ENCODE data around the gene PARD3.

The PARD3 gene

DNA sequence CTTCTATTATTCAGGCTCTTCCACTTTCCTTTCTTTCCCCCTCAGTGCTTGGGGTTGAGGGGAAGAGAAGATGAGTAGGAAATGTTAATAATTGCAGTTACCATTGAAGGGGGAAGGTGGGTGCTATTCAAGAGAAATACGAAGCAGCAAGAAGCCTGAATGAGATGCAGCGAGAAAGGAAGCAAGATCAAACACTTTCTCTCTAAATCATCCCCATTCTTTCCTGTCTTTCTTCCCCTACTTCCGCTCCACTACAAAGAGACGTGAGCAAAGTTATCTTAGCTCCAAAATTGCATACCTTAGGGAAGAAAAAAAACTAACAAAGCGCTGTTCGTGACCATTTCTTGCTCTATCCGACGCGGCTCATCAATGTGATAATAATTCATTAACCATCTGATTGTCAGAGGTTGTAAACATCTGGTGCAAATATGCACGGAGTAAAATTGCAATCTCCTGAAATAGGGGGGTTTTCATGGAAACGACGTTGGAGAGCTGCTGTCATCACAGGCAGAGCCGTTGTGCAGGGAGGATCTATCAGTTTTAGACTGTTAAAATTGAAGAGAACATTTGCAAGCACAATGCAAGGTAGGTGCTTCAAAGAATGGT, 15.2 kb upstream of the PARD3 start:
- TF ChIP-seq, protein P1, sequence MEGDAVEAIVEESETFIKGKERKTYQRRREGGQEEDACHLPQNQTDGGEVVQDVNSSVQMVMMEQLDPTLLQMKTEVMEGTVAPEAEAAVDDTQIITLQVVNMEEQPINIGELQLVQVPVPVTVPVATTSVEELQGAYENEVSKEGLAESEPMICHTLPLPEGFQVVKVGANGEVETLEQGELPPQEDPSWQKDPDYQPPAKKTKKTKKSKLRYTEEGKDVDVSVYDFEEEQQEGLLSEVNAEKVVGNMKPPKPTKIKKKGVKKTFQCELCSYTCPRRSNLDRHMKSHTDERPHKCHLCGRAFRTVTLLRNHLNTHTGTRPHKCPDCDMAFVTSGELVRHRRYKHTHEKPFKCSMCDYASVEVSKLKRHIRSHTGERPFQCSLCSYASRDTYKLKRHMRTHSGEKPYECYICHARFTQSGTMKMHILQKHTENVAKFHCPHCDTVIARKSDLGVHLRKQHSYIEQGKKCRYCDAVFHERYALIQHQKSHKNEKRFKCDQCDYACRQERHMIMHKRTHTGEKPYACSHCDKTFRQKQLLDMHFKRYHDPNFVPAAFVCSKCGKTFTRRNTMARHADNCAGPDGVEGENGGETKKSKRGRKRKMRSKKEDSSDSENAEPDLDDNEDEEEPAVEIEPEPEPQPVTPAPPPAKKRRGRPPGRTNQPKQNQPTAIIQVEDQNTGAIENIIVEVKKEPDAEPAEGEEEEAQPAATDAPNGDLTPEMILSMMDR (IDR thresholded peaks at IDR 0.05) = no peak

DNA sequence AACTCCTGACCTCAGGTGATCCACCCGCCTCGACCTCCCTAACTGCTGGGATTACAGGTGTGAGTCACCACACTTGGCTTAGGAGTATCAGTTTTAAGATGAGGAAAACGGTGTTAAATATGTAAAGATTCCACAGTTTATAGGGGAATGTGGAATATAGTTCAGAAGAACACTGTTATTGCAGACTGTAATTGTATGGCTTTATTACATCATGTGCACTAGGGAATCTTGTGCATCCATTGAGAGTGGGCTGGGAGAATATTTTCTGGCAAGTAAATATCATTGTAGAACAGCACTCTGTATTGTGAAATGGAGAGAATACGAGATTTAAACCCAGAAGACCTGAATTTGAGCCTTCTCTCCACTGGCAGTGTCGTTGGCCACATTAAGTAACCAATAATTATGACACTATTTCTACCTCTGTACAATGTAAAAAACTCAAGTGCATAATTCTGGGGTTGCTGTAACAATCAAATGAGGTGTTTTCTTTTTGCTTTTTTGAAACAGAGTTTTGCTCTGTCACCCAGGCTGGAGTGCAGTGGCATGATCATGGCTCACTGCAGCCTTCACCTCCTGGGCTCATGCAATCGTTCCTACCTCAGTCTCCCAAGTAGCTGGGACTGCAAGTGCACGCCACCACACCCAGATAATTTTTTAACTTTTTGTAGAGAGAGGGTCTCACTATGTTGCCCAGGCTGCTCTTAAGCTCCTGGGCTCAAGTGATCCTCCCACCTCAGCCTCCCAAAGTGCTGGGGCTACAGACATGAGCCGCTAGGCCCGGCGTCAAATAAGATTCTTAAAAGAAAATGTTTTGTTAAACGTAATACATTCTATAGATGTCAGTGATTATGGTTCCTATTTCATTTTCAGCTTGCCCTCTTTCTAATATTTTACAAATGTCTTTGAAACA, 12.0 kb upstream of the PARD3 start:
- TF ChIP-seq, protein P1 (IDR thresholded peaks at IDR 0.05) = no peak

DNA sequence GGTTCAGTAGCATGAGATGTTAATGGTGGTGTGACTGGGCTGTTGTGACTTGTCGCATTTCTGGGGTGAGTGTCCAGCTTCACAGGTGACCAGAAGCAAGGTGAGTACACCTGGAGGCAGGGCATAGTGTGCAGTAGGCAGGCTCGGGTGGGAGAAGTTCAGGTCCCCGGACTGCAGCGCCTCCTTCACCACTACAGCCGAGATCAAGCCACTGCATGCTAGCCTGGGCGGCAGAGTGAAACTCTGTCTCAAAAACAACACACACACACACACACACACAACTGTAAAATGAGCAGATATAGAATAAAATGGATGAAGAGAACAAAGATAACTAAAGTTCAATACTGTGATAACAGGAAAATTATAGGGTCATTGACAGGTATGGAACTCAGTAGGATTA, 11.1 kb upstream of the PARD3 start:
- TF ChIP-seq, protein P1 (IDR thresholded peaks at IDR 0.05) = no peak

DNA sequence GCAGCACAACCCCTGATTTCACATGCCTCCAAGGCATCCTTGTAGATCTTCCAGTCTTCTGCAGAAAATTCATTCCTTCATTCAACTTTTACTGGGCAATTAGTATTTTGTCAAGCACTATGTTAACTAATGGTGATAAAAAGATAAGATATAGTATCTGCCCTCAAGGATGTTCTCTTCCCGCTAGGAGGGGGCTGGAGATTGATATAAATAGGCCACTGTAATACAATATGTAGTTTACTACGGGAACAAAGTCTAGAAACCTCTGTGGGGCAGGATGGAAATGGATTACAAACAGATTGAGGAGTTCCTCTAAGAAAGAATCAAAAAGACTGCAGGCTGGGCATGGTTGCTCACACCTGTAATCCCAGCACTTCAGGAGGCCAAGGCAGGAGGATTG, 10.3 kb upstream of the PARD3 start:
- TF ChIP-seq, protein P1 (IDR thresholded peaks at IDR 0.05) = no peak

DNA sequence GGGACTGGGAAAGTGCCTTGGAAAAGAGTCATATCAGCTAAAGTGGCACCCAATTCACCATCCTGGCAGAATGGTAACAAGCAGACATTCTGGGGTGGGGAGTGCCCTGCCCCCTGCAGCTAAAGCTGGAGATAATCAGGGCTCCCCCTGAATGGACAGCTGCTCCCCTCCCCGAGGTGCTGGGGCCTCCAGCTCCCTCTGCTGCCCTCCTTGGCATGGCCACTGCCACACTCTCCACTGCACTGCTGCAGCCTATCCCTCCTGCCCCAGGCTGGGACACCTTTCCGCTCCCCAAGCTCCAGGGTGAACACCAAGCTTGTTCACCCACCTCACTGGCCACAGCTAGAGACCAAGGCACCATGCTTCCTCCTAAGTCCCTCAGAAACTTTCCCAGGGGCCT, 9.8 kb upstream of the PARD3 start:
- TF ChIP-seq, protein P1 (IDR thresholded peaks at IDR 0.05) = no peak

DNA sequence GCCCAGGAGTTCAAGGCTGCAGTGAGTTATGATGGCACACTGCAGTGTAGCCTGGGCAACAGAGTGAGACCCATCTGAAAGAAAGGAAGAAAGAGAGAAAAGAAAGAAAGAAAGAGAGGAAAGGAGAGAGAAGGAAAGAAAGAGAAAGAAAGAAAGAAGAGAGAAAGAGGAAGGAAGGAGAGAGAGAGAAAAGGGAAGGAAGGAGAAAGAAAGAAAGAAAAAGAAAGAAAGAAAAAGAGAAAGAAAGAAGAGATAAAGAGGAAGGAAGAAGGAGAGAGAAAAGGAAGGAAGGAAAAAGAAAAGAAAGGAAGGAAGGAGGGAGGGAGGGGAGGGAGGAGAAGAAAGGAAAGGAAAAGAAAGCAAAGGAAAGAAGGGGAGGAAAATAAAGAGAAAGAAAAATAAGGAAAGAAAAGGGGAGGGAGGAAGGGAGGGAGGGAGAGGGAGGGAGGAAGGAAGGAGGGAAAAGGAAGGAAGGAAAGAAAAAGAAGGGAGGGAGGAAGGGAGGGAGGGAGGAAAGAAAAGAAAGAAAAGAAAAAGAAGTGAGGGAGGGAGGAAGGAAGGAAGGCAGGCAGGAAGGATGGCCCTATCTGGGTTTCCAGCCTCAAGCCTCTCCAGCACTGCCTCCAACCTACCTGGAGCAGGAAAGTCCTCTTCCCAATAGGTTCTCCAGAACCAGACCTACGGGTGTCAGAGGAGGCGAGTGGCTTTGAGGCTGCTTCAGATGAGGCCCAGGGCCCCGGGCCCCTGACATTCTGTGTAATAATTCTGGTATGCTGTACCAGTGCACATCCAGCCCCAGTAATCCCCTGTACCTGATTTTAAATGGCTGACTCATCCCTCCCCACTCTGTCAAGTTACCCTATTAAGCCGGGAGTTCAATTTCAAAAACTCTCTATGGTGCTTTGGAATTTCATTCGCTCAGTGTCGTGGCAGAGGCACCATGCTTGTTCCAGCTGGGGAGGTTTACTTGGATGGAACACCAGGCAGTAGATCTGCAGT, 6.8 kb upstream of the PARD3 start:
- TF ChIP-seq, protein P1 (IDR thresholded peaks at IDR 0.05) = no peak

DNA sequence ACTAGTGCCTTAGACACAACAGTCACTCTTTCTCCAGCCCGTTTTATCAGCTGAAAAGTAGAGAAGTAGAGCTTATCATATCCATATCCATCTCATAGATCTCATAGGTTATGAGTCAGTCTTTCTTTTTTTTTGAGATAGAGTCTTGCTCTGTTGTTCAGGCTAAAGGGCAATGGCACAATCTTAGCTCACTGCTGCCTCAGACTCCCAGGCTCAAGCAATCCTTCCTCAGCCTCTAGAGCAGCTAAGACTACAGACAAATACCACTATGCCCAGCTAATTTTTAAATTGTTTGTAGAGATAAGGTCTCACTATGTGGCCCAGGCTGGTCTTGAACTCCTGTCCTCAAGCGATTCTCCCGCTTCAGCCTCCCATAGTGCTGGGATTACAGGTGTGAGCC, 2.5 kb upstream of the PARD3 start:
- TF ChIP-seq, protein P1 (IDR thresholded peaks at IDR 0.05) = no peak

Measured in LNCAP (cell line).